Measurements from ENCODE around the gene LGR6.

The LGR6 gene

DNA sequence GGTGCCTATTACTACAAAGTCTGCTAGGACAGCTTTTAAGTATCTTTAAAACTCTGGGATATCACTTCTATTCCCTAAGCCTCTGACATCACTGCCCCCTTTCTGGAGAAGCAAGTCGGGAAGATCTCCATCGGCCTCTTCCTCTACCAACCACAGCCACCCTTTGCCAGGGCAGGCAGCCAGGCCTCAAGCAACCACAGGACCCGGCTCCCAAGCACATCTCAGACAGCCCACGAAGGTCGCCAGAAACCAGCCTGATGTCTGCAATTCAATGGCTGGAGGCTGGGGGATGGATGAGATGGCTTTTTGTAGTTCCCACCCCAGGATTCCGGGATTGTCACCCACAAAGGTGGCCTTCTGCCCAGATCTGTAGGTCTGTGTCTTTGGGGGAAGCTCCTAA lies 70.7 kb downstream of the LGR6 start:
- no peak for DNase-seq (ENCODE audit: low read depth in 2 of 2)

- no peak for DNase-seq (ENCODE audit: low read depth in 2 of 2)
These were observed 71.1 kb downstream of the LGR6 start for GRCh38 chr1:202264726-202265125.

GRCh38 chr1:202266061-202266765 lies 72.6 kb downstream of the LGR6 start:
- DNase-seq (ENCODE audit: low read depth in 2 of 2): no peak

DNA sequence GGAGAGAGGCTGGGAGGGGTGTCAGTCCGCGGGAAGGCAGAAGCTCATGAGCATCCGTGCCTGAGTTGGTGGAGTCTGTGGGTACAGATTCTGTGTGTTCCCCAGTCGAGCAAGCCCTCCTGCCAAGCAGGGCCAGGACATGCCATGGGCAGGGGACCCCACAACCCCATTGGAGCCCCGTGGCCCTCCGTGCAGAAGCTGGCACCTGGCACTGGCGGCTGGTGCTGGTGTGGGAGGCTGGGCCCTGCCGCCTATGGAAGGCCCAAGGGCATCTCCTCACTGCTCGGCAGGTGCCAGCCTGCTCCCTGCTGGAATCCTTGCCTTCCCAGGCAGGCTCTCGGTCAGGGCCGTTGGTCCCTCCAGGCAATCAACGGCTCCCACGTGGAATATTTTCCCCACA lies 74.4 kb downstream of the LGR6 start:
- DNase-seq (ENCODE audit: low read depth in 2 of 2): no peak

- DNase-seq (ENCODE audit: low read depth in 2 of 2): no peak
These were observed 75.2 kb downstream of the LGR6 start for GRCh38 chr1:202268817-202269216.

DNA sequence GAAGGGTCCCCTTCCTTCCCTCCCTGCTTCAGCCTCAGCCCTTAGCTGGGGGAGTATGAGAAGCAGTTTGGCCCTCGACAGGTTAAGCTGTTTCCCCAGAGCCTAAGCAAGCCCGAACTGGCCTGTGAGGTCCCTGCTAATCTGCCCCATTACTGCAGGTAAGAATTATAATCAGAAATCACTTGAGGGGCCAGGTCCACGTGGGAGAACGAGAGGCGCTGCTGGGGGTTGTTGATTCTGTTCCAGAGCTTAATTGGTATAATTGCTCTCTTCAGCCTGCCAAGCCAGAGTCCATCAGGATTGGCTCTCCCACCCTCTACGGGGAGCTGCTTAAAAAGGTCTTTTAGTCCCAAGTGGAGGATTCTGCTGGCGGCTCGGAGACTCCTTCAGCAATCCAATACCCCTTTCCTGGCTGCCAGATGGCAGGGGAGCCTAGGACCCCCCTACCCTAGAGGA lies 77.3 kb downstream of the LGR6 start:
- DNase-seq (ENCODE audit: low read depth in 2 of 2): no peak

- DNase-seq (ENCODE audit: low read depth in 2 of 2): no peak
These were observed 78.7 kb downstream of the LGR6 start for GRCh38 chr1:202272103-202272845.

- no peak for DNase-seq (ENCODE audit: low read depth in 2 of 2)
These were observed 81.0 kb downstream of the LGR6 start for GRCh38 chr1:202274611-202275010.

DNA sequence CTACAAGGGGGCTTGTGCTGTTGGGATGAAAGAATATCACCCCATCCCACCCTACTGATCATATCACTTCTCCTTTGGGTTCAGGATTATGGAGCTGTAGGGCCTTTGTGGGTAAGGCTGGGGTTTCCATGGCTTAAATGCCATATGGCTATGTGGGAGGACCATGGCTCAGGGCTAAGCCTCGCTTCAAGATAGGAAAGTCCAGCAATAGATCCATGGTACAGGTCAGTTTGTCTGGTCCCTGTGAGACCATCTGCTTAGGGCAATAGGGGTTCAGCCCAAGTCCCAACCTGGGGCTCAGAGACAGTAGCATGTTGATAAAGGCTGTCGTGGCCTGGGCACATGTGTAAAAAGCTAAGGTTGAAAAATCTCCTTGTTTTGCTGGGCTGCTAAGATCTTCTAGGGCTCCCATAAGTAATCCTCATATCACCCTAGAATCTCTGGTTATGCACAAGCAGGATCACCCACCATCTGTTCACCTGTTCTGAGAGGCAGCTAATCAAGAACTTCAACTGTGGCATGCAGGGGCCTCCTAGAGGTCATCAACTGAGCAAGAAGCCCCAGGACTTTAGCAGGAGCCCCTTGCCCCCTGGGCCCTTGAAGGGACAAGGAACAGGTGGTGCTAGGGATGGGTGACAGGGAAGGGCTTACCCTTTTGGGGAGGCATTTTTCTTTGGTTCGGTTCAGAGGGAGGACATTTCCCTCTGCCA lies 81.6 kb downstream of the LGR6 start:
- DNase-seq (ENCODE audit: low read depth in 2 of 2): no peak

GRCh38 chr1:202276081-202276715 lies 82.6 kb downstream of the LGR6 start:
- no peak for DNase-seq (ENCODE audit: low read depth in 2 of 2)

DNA sequence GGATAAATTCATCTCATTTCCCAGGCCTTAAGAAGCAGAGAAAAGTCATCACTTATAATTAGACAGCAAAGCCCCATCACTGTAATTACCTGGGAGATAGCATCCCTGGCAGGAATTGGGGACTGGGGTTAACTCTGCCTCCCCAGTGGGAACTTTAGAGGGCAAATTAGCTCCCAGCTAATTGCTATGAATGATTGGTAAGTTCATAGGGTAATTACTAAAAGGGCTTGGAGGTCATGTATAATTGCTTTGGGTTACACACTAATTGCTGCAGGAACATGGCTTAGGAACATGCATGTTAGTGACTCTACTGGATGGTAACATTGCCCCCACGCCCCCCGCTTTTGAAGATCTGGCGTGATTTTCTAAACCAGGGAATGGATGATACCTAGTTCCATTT lies 83.3 kb downstream of the LGR6 start:
- no peak for DNase-seq (ENCODE audit: low read depth in 2 of 2)

DNA sequence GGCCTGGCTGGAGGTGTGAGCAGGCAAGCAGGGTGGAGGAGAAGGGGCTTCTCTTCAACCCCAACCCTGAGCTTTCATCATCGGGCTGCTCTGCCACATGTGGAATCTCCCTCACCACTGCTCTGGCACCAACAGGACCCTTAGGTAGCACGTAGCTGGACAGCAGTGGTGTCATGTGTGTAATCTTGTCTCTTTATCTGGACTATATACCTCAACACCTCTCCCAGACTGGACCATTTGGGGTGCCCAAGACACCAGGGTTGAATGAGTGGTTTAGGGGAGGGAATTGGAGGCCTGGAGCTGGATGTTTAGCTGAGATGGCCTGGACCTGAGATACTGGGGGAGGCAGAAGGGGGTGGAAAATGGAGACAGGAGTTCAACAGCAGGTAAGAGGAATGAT lies 85.2 kb downstream of the LGR6 start:
- DNase-seq (ENCODE audit: low read depth in 2 of 2): no peak

DNA sequence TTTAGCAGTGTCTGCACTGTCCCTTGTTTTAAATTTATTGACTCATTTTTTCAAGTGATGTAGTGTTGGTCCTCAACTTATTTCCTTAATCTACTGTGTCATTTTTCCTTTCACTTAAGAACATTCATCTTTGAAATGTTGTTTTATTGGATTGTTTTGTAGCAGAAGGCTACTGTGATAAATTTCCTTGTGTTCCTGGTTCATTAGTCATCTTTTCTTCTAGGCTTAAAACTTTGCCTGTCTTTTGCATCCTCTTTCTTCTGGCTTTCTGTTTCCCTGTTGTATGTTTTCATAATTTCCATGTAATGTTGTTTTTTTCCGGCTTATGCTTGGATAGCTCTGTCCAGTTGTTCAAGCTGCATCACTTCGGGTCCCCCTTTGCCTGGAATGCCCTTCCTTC lies 86.2 kb downstream of the LGR6 start:
- no peak for DNase-seq (ENCODE audit: low read depth in 2 of 2)

DNA sequence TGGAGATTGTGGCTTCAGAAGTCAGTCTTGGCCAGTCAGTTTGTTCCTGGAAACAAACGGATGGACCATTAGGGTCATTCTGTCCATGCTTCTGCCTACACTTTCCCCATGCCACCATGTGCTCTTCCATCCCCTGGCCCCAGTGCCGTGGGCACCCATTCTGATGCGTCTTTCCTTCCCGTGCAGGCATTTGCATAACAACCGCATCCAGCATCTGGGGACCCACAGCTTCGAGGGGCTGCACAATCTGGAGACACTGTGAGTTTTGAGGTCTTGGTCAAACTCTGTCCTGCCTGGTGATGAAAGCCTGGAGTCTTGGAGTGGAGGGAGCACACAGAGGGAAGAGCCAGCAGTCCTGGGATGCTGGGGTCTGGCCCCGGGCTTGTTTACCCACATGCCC lies 87.0 kb downstream of the LGR6 start:
- no peak for DNase-seq (ENCODE audit: low read depth in 2 of 2)

DNA sequence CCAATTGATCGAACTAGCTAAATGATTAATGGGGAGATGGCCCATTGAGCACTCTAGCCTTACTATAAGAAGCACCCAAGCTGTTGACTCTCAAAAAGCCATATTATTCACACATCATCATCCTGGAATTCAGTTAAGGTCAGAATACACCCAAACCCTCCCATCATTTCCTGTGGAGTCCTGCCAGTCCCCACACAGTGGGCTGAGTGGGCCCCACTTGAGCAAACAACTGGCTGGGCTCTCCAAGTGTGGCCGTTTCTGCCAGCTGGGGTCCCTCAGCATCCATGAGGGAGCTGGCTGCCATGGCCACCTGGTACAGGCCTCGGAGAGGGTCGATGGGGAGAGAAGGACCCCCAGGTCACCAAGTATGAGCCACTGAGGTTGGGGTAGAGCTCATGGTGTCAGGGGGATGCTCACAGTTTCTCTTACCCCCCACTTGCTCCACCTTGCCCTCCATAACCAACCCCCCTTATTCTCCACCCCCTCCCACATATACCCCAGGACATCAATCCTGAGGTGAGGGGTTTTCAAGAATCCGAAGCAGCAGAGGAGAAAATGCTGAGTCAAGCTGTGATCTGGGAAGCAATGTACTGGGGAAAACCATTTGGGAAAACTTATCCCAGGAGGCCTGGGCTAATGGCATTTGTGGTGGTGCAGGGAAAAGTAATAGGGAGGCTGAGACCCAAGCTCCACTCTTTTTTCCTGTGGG lies 87.9 kb downstream of the LGR6 start:
- peak; percentile 74 to 76 for DNase-seq (ENCODE audit: low read depth in 2 of 2)

DNA sequence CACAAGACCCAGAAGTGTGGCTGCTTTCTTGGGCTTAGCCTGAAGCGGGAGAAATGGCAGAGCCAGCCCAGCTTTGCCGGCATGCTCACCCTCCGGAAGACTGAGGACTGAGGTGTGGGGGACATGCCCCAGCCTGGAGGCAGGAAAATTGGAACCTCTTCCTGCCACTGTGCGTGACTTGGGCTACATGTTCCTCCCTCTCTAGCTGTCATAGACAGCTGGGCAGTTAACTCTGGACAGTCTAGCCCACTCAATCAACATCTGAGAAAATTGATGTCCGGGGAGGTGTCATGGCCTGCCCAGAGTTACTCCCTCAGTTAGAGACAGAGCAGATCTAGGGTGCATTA lies 88.4 kb downstream of the LGR6 start:
- no peak for DNase-seq (ENCODE audit: low read depth in 2 of 2)

DNA sequence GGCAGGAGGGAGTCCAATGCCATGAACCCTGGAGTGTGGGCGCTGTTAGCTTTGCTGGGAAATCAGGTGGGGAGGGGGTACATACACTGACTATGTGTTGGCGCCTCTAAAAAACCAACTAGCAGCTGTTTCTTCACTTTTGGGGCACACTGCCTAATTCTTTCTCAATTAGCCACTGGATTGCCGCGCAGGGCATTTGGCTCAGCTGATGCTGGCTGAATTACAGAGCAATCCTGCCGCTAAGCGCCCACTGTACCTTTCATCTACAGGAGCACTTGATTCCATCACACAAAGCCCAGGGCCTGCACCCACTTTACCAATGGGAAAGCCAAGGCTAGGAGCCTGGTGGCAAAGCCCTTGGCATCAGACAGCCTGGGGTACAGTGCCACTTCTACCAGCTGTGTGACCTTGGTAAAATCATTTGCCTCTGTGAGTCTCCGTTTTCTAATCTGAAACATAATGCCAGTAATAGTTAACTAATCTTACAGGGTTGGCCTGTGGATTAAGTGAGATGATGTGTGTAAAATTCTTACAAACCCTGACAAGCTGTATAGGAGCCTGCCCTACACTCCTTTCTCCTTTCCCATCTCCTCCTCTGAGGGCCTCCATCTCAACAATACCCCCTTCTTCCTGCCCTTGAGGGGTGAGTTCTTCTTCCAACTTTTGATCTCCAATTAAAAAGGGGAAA lies 89.1 kb downstream of the LGR6 start:
- no peak for DNase-seq (ENCODE audit: low read depth in 2 of 2)

- DNase-seq (ENCODE audit: low read depth in 2 of 2): peak; percentile 92 to 93
These were observed 89.8 kb downstream of the LGR6 start for GRCh38 chr1:202283379-202283844.

- no peak for DNase-seq (ENCODE audit: low read depth in 2 of 2)
These were observed 90.4 kb downstream of the LGR6 start for GRCh38 chr1:202283991-202284390.

DNA sequence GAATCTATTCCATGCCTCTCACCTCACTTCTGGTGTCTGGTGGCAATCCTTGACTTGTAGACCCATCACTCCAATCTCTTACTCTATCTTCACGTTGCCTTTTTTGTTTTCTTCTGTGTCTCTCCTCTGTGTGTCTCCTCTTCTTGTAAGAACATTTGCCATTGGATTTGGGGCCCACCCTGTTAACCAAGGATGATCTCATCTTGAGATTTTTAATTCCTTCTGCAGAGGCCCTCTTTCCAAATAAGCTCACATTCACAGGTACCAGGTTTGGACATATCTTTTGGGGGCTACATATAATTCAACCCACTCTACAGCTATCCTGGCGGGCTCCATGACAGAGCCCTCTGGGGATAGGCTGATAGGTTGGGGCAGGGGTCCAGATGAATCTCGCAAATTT lies 92.3 kb downstream of the LGR6 start:
- DNase-seq (ENCODE audit: low read depth in 2 of 2): no peak

GRCh38 chr1:202286622-202287097 lies 93.1 kb downstream of the LGR6 start:
- DNase-seq (ENCODE audit: low read depth in 2 of 2): peak; percentile 49 to 51

Measured in fibroblast of skin of left quadriceps (primary cell).